ENCODE data around the gene MRPL14. TPM values are rescaled to one million over a fixed set of nuclear protein-coding genes. Genes with fewer than 3 reads are reported as not detected.

MRPL14 gene
- total and polyA plus RNA-seq, 2 of the 4 experiments (the other 2 are of a cell fraction): 43.7 to 87.9 TPM

- no peaks in the 10 kb centered on the region for H3K27me3 ChIP-seq (ENCODE audit: control insufficient read depth, insufficient read depth, low read length)
- no peaks in the 10 kb centered on the region for H3K79me1 ChIP-seq (ENCODE audit: low read depth in 1 of 2, low read length in 2 of 2)
- no peak overlapping the region for H3K4me3 ChIP-seq (ENCODE audit: insufficient read depth, low read depth, low read length)
- POLR2A ChIA-PET (ENCODE audit: unreplicated experiment): no interaction called here
- H2BK5ac ChIP-seq (ENCODE audit: low read depth, low read length, poor library complexity, severe bottlenecking): no peak overlapping the region
- H3K9me1 ChIP-seq (ENCODE audit: insufficient read depth, low read length): 0 out of 2 replicates have a peak, but pooled peaks cover 2% of the 10 kb centered on the region
- no peak overlapping the region for H4K8ac ChIP-seq (ENCODE audit: low read depth in 2 of 2, low read length in 2 of 2)
- peaks cover 10% of the 10 kb centered on the region; the same call in 1 of the 2 replicates for H4K20me1 ChIP-seq (ENCODE audit: insufficient read depth, low read length)
- H2BK20ac ChIP-seq (ENCODE audit: low read depth, low read length): no peak overlapping the region
- in situ Hi-C loops (cut with MboI; ENCODE audit: low sequenced_read_pairs): no loop called here
- CTCF ChIA-PET: interaction anchor here (0.6 kb wide), 1 partner anchor 20 kb away, joined by 3 read pairs; no protein-coding TSS in a partner anchor
- DNase-seq (no peak), ATAC-seq (ENCODE audit: low read depth) (no peak)
- no peak overlapping the region; the same call in 1 of the 2 replicates for H2AK5ac ChIP-seq (ENCODE audit: low read depth, low read length)
- no peak overlapping the region for H3K27ac ChIP-seq (ENCODE audit: insufficient read depth, low read length)
- TF ChIP-seq RAD21 (IDR thresholded peaks at IDR 0.05; ENCODE audit: low read length) (no peak), CEBPB (IDR thresholded peaks at IDR 0.05; ENCODE audit: low read depth, low read length) (no peak), MAZ (IDR thresholded peaks at IDR 0.05; ENCODE audit: borderline replicate concordance, low read depth, low read length) (no peak), USF2 (IDR thresholded peaks at IDR 0.05; ENCODE audit: low read depth, low read length) (no peak), MXI1 (IDR thresholded peaks at IDR 0.05; ENCODE audit: borderline replicate concordance, low read depth, low read length) (no peak), ELK1 (IDR thresholded peaks at IDR 0.05; ENCODE audit: borderline replicate concordance, low read depth, low read length) (no peak), RFX5 (IDR thresholded peaks at IDR 0.05; ENCODE audit: low read depth, low read length) (no peak), CTCF (conservative IDR thresholded peaks at IDR 0.05; ENCODE audit: low read depth, low read length) (no peak), RCOR1 (IDR thresholded peaks at IDR 0.05; ENCODE audit: insufficient replicate concordance, low read length) (no peak), CHD1 (IDR thresholded peaks at IDR 0.05; ENCODE audit: low read depth, low read length) (no peak), FOS (IDR thresholded peaks at IDR 0.05; ENCODE audit: low read depth, low read length) (no peak), BHLHE40 (IDR thresholded peaks at IDR 0.05; ENCODE audit: low read depth, low read length) (no peak), NFE2L2 (IDR thresholded peaks at IDR 0.05; ENCODE audit: low read depth, low read length) (no peak), SMC3 (IDR thresholded peaks at IDR 0.05; ENCODE audit: low read depth, low read length) (no peak), MAFK (IDR thresholded peaks at IDR 0.05; ENCODE audit: low read depth, low read length) (no peak)
- WGBS, 2 experiments (ENCODE audit: extremely low coverage in 2 of 2, insufficient read length in 1 of 2): 50% methylated on average over 2 of the region's 8 CpGs; no CpG with 5 or more reads in 1 of the 2 experiments
- H2AFZ ChIP-seq (replicated peaks; ENCODE audit: low read length, poor library complexity): peak overlapping the region; percentile 71
- dilution Hi-C loops (cut with HindIII; ENCODE audit: low sequenced_read_pairs, unreplicated experiment): no loop called here
- no peak overlapping the region for H4K91ac ChIP-seq (ENCODE audit: insufficient read depth, low read depth, low read length)
- H2BK15ac ChIP-seq (ENCODE audit: low read depth, low read length): no peak overlapping the region
- H3K4ac ChIP-seq (ENCODE audit: low read depth, low read length): no peak overlapping the region
- H4K5ac ChIP-seq (ENCODE audit: low read depth, low read length): no peak overlapping the region
- H3K9ac ChIP-seq (ENCODE audit: low read depth, low read length): no peak overlapping the region
- no peak overlapping the region for H2BK120ac ChIP-seq (ENCODE audit: low read depth, low read length)
- no TSS peak for BruUV-seq (replicated peaks)
- H3K4me1 ChIP-seq (ENCODE audit: control insufficient read depth, insufficient read depth, low read length): peaks cover 2% of the 10 kb centered on the region
- no peak overlapping the region for H3K14ac ChIP-seq (replicated peaks; ENCODE audit: low read depth, low read length)
- H2AK9ac ChIP-seq (replicated peaks; ENCODE audit: low read depth, low read length, poor library complexity): no peak overlapping the region
- H3K56ac ChIP-seq (ENCODE audit: extremely low read depth, insufficient read depth, low read length): no peak overlapping the region
- H3K4me2 ChIP-seq (ENCODE audit: low read depth, low read length): no peak overlapping the region
- no peak overlapping the region for H3K23ac ChIP-seq (ENCODE audit: low read depth, low read length)
- no peaks in the 10 kb centered on the region for H3K9me3 ChIP-seq (ENCODE audit: control insufficient read depth, insufficient read depth, low read length)
- no peak overlapping the region for H3K18ac ChIP-seq (ENCODE audit: low read depth, low read length)
- intact Hi-C loops (cut with micrococcal nuclease): no loop called here
- peaks cover 32% of the 10 kb centered on the region for H3K36me3 ChIP-seq (ENCODE audit: control insufficient read depth, insufficient read depth, low read length)
Observed at GRCh38 chr6:44152109-44152461, 24.8 kb upstream of the MRPL14 start.

All from IMR-90 (cell line).